Heart left ventricle (tissue), 16 donors: ENCODE data around the gene ETV6. TPM values are rescaled to one million over a fixed set of nuclear protein-coding genes. Genes with fewer than 3 reads are reported as not detected.

Source experiments
- ATAC-seq, 4 donors: fragments of 200-7000 bp; cut with Tn5 transposase; one replicate each; pipeline ENCODE4 v1.9.1; 2020 to 2022; ENCODE audit warnings: moderate library complexity in 4 of 4, mild to moderate bottlenecking in 3 of 4, moderate number of reproducible peaks in 1 of 4
- DNase-seq, 5 donors: peaks; one replicate each; pipeline ENCODE4 v3.0.0-alpha.2; 2020
- H3K27ac ChIP-seq, 12 donors: fragments of 200-600 bp; sonication (generic) in 4 of 12; one replicate each; pipeline versions ENCODE4 v1.5.0 to v1.8.0; 2016 to 2022; ENCODE audit warnings: mild to moderate bottlenecking in 2 of 12
- H3K27me3 ChIP-seq, 9 donors: fragments of 200-600 bp; sonication (generic) in 2 of 9; one replicate each; pipeline versions ENCODE4 v1.5.1 to v1.8.0; 2016 to 2022; ENCODE audit warnings: mild to moderate bottlenecking in 3 of 9
- H3K36me3 ChIP-seq, 9 donors: fragments of 200-600 bp; sonication (generic) in 2 of 9; one replicate each; pipeline versions ENCODE4 v1.5.0 to v1.8.0; 2018 to 2022; ENCODE audit warnings: mild to moderate bottlenecking in 2 of 9
- H3K4me1 ChIP-seq, 12 donors: fragments of 200-600 bp; sonication (generic) in 4 of 12; one replicate each; pipeline versions ENCODE4 v1.5.0 to v1.8.0; 2016 to 2022; ENCODE audit warnings: mild to moderate bottlenecking in 3 of 12
- H3K4me3 ChIP-seq, 12 donors: fragments of 200-600 bp; sonication (generic) in 4 of 12; one replicate each; pipeline versions ENCODE4 v1.5.0 to v1.8.0; 2017 to 2022; ENCODE audit warnings: mild to moderate bottlenecking in 9 of 12, moderate library complexity in 4 of 12
- H3K9me3 ChIP-seq, 12 donors: fragments of 200-600 bp; sonication (generic) in 4 of 12; one replicate each; pipeline versions ENCODE4 v1.5.0 to v1.8.0; 2016 to 2022; ENCODE audit warnings: mild to moderate bottlenecking in 1 of 12
- CTCF ChIP-seq, 12 donors: fragments of 200-600 bp; sonication (generic) in 4 of 12; IDR thresholded peaks; one replicate each; pipeline versions ENCODE4 v1.5.0 to v1.8.0; 2018 to 2022; ENCODE audit warnings: antibody characterized with exemption in 12 of 12, mild to moderate bottlenecking in 5 of 12
- POLR2A ChIP-seq, 2 donors: fragments of 450-650 bp; IDR thresholded peaks; one replicate each; pipeline ENCODE4 v1.6.1; 2017; ENCODE audit warnings: antibody characterized with exemption in 2 of 2, mild to moderate bottlenecking in 2 of 2, moderate library complexity in 2 of 2
- WGBS, 4 donors: extraction: QIAGEN DNeasy Blood & Tissue Kit in 2 of 4; methylation state at CpG; one replicate each; pipeline versions ENCODE4 v1.1.5 to v1.1.7; 2013 to 2018; 5-methylcytosine and 5-hydroxymethylcytosine counted together
- intact Hi-C, 10 donors: fragments of 100-400 bp; cut with DNase I; formaldehyde crosslinking; loops; one replicate each; pipeline versions ENCODE4 v1.11.1 to v1.14.2; 2022
- polyA plus RNA-seq, 2 donors: library from polyadenylated mRNA; stranded (reverse); fragments of 200-250 nt; gene quantifications; one replicate each; pipeline ENCODE4 v1.2.3, GENCODE V29; 2013
- total RNA-seq, 9 donors: library from RNA; depleted of rRNA in 2 of 9; stranded (reverse); fragments of >200 nt in 2 of 9; fragmentation: NEBNext Ultra II Directional in 3 of 9; extraction: Animal tissue kit (Norgen Biotek cat#: 25700) in 3 of 9; gene quantifications; one replicate each; pipeline versions ENCODE4 v1.1.0 to v1.2.4, GENCODE V29; 2016 to 2023
- donor health status: ischemic (EF 13 %, LVEDD 7.1; RV severe dilation, severe dysfunction).
- donor health status: healthy with polysubstance abuse.
- donor health status: DM: no; HTN: yes; CAD: no.
- donor health status: DM: no; HTN: no; CAD: no.
- donor health status: ischemic (EF 25% LVEDD 6.9; RV normal size, moderate dysfunction).
- donor health status: ischemic (EF 25% LVEDD 5.7; RV mildly dilated, moderate dysfunction).
- donor health status: healthy.
- donor health status: DM: yes; HTN: yes; CAD: no.
- donor health status: ischemic (EF 35%, LVEDD 5.7; RV mildly dilated, moderate dysfunction).
- donor health status: nonischemic (EF 11% LVEDD 7.7; RV severe dilation, severe dysfunction).
- donor health status: DM: yes; HTN: yes; CAD: no.
- donor health status: PGD.
- donor health status: ischemic (EF 29% LVEDD 5.4; RV normal size, mild dysfunction).
- donor health status: nonischemic (EF 23%, LVEDD 6.1; RV moderate dilation, normal function).

The ETV6 gene
- total and polyA plus RNA-seq, 11 donors = 3.9 to 37.3 (median 12.4) TPM

- no peak overlapping the region for H3K27ac ChIP-seq
- H3K4me1 ChIP-seq = no peaks in the 10 kb centered on the region
- no peak for ATAC-seq
- 95 to 97% (median 96%) methylated on average over 4 of the region's 4 CpGs for WGBS, 4 donors
- H3K4me3 ChIP-seq = no peak overlapping the region
- intact Hi-C loops = no loop called here
- H3K9me3 ChIP-seq = peaks cover 0 to 19% (median 0%) of the 10 kb centered on the region in 12 donors
- no peak for DNase-seq
- TF ChIP-seq POLR2A (IDR thresholded peaks at IDR 0.05) (no peak), CTCF (IDR thresholded peaks at IDR 0.05) (no peak)
- H3K36me3 ChIP-seq = no peaks in the 10 kb centered on the region
- no peaks in the 10 kb centered on the region for H3K27me3 ChIP-seq
Observed at GRCh38 chr12:11939223-11939622, 289.7 kb downstream of the ETV6 start.

GRCh38 chr12:11941606-11942337 lies 292.3 kb downstream of the ETV6 start:
- Histone ChIP-seq H3K4me3 (no peak overlapping the region), H3K36me3 (no peaks in the 10 kb centered on the region), H3K9me3 (peaks cover 0 to 19% (median 0%) of the 10 kb centered on the region in 12 donors), H3K4me1 (no peaks in the 10 kb centered on the region), H3K27ac (no peak overlapping the region), H3K27me3 (no peaks in the 10 kb centered on the region)
- ATAC-seq (peak in 2 of 4 donors; percentile 42 to 58), DNase-seq (no peak)
- intact Hi-C loops = no loop called here
- WGBS, 4 donors = 32 to 70% (median 45%) methylated on average over 1 of the region's 1 CpG
- TF ChIP-seq CTCF (IDR thresholded peaks at IDR 0.05) (no peak), POLR2A (IDR thresholded peaks at IDR 0.05) (no peak)

- Histone ChIP-seq H3K4me1 (no peaks in the 10 kb centered on the region), H3K27ac (no peak overlapping the region), H3K9me3 (peaks cover 0 to 17% (median 0%) of the 10 kb centered on the region in 12 donors), H3K27me3 (no peaks in the 10 kb centered on the region), H3K4me3 (no peak overlapping the region), H3K36me3 (no peaks in the 10 kb centered on the region)
- DNase-seq (no peak), ATAC-seq (no peak)
- no peak for TF ChIP-seq CTCF (IDR thresholded peaks at IDR 0.05)
- TF ChIP-seq POLR2A (IDR thresholded peaks at IDR 0.05) = no peak
- intact Hi-C loops = no loop called here
- WGBS, 4 donors = 80 to 86% (median 84%) methylated on average over 12 of the region's 12 CpGs
Observed at GRCh38 chr12:11943919-11944700, 294.6 kb downstream of the ETV6 start.
